Measurements from ENCODE around the gene OXLD1.

DNA sequence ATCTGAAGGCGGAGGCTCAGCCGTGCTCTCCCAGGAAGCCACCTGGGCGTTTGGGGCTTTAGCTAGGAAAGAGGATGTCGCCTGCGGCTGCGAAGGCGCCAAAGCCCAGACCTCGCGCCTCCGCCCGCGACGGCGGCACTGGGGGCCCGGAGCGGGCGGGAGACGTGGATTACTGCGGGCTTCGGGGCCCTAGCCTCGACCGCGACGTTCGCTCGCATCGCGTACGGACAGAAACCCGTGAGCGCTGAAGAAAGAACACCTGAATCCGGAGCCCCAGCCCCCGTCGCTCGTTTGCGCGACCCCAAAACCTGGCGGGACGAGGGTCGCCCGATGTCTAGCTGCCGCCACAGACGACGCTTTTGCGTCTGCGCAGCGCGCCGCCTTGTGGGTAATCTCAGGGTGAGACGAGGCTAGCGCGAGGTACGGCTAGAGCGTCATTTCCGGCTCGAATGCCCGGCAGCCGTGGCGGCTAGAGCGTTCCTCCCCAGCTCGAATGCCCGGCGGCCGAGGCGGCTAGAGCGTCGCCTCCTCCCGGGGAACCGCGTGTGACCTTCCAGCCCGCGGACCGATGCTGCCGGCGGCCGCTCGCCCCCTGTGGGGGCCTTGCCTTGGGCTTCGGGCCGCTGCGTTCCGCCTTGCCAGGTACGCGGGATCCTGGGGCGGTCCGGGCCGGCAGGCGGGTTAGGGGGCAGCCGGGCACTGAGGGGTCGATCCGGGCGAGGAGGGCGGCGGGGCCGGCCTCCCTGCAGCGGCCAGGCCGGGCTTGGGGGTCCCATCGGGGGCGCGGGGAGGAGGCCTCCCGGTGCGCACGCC is 36.7 kb upstream of the OXLD1 start, which contains the start of gene MRPL12:
- TF ChIP-seq EZH2 (IDR thresholded peaks at IDR 0.05; ENCODE audit: low read depth) = no peak
- TF ChIP-seq, protein P1, sequence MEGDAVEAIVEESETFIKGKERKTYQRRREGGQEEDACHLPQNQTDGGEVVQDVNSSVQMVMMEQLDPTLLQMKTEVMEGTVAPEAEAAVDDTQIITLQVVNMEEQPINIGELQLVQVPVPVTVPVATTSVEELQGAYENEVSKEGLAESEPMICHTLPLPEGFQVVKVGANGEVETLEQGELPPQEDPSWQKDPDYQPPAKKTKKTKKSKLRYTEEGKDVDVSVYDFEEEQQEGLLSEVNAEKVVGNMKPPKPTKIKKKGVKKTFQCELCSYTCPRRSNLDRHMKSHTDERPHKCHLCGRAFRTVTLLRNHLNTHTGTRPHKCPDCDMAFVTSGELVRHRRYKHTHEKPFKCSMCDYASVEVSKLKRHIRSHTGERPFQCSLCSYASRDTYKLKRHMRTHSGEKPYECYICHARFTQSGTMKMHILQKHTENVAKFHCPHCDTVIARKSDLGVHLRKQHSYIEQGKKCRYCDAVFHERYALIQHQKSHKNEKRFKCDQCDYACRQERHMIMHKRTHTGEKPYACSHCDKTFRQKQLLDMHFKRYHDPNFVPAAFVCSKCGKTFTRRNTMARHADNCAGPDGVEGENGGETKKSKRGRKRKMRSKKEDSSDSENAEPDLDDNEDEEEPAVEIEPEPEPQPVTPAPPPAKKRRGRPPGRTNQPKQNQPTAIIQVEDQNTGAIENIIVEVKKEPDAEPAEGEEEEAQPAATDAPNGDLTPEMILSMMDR (conservative IDR thresholded peaks at IDR 0.05) = peak; percentile 50; the same call in 1 of the 2 replicates

Measured in PC-9 (cell line).